Pancreas (tissue), 10 donors: ENCODE measurements around the gene PCDHGA12. TPM values are rescaled to one million over a fixed set of nuclear protein-coding genes. Genes with fewer than 3 reads are reported as not detected.
A peak's percentile ranks its signal among the peaks of the same experiment; 100 is the strongest.
"Not testable (repeated sequence)": the region's sequence is repeated elsewhere in the genome, so short reads cannot be mapped to it uniquely, and the experiment has no call there.

Experiments
- ATAC-seq, 4 donors: fragments of 200-7000 bp; cut with Tn5 transposase; one replicate each; pipeline versions ENCODE4 v1.8.0 to v1.9.1; 2020; ENCODE audit warnings: mild to moderate bottlenecking in 4 of 4, moderate library complexity in 4 of 4
- DNase-seq, 6 donors: peaks; one replicate each; pipeline ENCODE4 v3.0.0-alpha.2; 2020
- FAIRE-seq: peaks from 2 replicates; lab custom pipeline; 2012; peaks lifted over from hg19 to GRCh38; lab: Jason Lieb, UNC
- H3K27ac ChIP-seq, 4 donors: fragments of 200-600 bp; sonication (generic); 1 replicate in 3 of 4; 2 replicates in 1 of 4; pipeline versions ENCODE4 v1.5.0 to v1.8.0; 2020
- H3K27me3 ChIP-seq, 4 donors: fragments of 200-600 bp; one replicate each; pipeline ENCODE4 v1.8.0; 2021
- H3K36me3 ChIP-seq, 3 donors: fragments of 200-600 bp; sonication (generic) in 1 of 3; one replicate each; pipeline versions ENCODE4 v1.5.0 to v1.8.0; 2020 to 2021
- H3K4me1 ChIP-seq, 3 donors: fragments of 200-600 bp; one replicate each; pipeline ENCODE4 v1.8.0; 2021
- H3K4me3 ChIP-seq, 4 donors: fragments of 200-600 bp; sonication (generic) in 2 of 4; one replicate each; pipeline versions ENCODE4 v1.5.0 to v1.8.0; 2020 to 2021
- H3K9me3 ChIP-seq, 4 donors: fragments of 200-600 bp; one replicate each; pipeline ENCODE4 v1.8.0; 2021
- CTCF ChIP-seq, 4 donors: fragments of 200-600 bp; sonication (generic) in 3 of 4; IDR thresholded peaks; one replicate each; pipeline versions ENCODE4 v1.5.0 to v1.8.0; 2021; ENCODE audit warnings: antibody characterized with exemption in 4 of 4
- WGBS, 2 donors: extraction: QIAGEN DNeasy Blood & Tissue Kit; methylation state at CpG; one replicate each; pipeline ENCODE4 v1.1.7; 2013; 5-methylcytosine and 5-hydroxymethylcytosine counted together
- intact Hi-C, 3 donors: fragments of 100-400 bp; cut with DNase I; formaldehyde crosslinking; loops; one replicate each; pipeline versions ENCODE4 v1.11.1 to v1.14.2; 2022
- polyA plus RNA-seq, 2 donors: library from polyadenylated mRNA; stranded (reverse); fragments of 200-250 nt; gene quantifications; one replicate each; pipeline ENCODE4 v1.2.3, GENCODE V29; 2013
- total RNA-seq, 6 donors: library from RNA; stranded (reverse); fragmentation: NEBNext Ultra II Directional in 4 of 6; extraction: Animal tissue kit (Norgen Biotek cat#: 25700) in 4 of 6; gene quantifications; one replicate each; pipeline versions ENCODE4 v1.2.1 to v1.2.4, GENCODE V29; 2021 to 2023
- donor health status: healthy with polysubstance abuse.
- donor health status: DM: no; HTN: no; CAD: no; lungs with moderate emphysema.
- donor health status: DM: no; HTN: no; CAD: no.
- donor health status: control.
- donor health status: control.
- donor health status: Bipolar disorder and iron deficiency.
- donor health status: DM: yes; HTN: yes; CAD: no.
- donor health status: DM: no; HTN: no; CAD: no.
- donor health status: DM: no; HTN: no; CAD: no.
- donor health status: DM: yes; HTN: yes; CAD: no.

Gene PCDHGA12
- total RNA-seq (1 to 10 TPM; 1.2 to 2.3 (median 1.6) TPM), polyA plus RNA-seq (1 to 10 TPM in 1 of 2 donors, under 1 TPM in 1; 0.33 to 1.2 TPM)

- H3K4me3 ChIP-seq, result peak within 1 kb of the TSS in 1 of 4 donors; percentile 13
- no peaks in the 10 kb centered on the region for H3K36me3 ChIP-seq
- no peak for TF ChIP-seq CTCF (IDR thresholded peaks at IDR 0.05)
- H3K27ac ChIP-seq, result no peak within 1 kb of the TSS
- no peaks in the 10 kb centered on the region for H3K27me3 ChIP-seq
- DNase-seq (no peak), ATAC-seq (peak in 3 of 4 donors; percentile 55 to 84 (median 74)), FAIRE-seq (no peak)
- H3K4me1 ChIP-seq, result no peaks in the 10 kb centered on the region
- intact Hi-C loops, result no loop called here
- 10% methylated on average over 33 of the region's 33 CpGs for WGBS, 2 donors
- peaks cover 0 to 33% (median 0%) of the 10 kb centered on the region in 4 donors for H3K9me3 ChIP-seq
Measured at GRCh38 chr5:141430332-141431113, at the start of gene PCDHGA12. TSS of gene PCDHGA12 (plus strand) at chr5:141430507. CDS start at chr5:141430760, 253 bp downstream.

- ATAC-seq (peak in 1 of 4 donors; percentile 49), FAIRE-seq (no peak), DNase-seq (no peak)
- Histone ChIP-seq H3K4me3 (peak within 1 kb of the TSS in 2 of 4 donors; percentile 8 to 17), H3K27me3 (no peaks in the 10 kb centered on the region), H3K36me3 (no peaks in the 10 kb centered on the region), H3K9me3 (peaks cover 0 to 20% (median 0%) of the 10 kb centered on the region in 4 donors), H3K4me1 (no peaks in the 10 kb centered on the region), H3K27ac (no peak within 1 kb of the TSS)
- intact Hi-C loops, result loop anchor here in 1 of 3 donors (10.0 kb wide), 1 partner anchor 228 kb away; the partner anchor contains the start of gene PCDHB6
- 11 to 14% methylated on average over 37 of the region's 37 CpGs for WGBS, 2 donors
- no peak for TF ChIP-seq CTCF (IDR thresholded peaks at IDR 0.05)
Measured at GRCh38 chr5:141382469-141383294, 47.6 kb upstream of the PCDHGA12 start, which contains the start of gene PCDHGA7. TSS of gene PCDHGA7 (plus strand) at chr5:141382742. CDS start at chr5:141382900, 158 bp downstream.

- peaks cover 0 to 21% (median 0%) of the 10 kb centered on the region in 4 donors for H3K9me3 ChIP-seq
- intact Hi-C loops, result loop anchor here in 1 of 3 donors (10.0 kb wide), 1 partner anchor 229 kb away; the partner anchor contains the start of gene PCDHB6
- DNase-seq, result no peak
- no peak for TF ChIP-seq CTCF (IDR thresholded peaks at IDR 0.05)
- no peaks in the 10 kb centered on the region for H3K27me3 ChIP-seq
- FAIRE-seq, result no peak
- H3K4me1 ChIP-seq, result no peaks in the 10 kb centered on the region
- ATAC-seq, result no peak
- 24 to 33% methylated on average over 21 of the region's 21 CpGs for WGBS, 2 donors
- peak overlapping the region in 2 of 4 donors; percentile 8 to 17 for H3K4me3 ChIP-seq
- H3K27ac ChIP-seq, result no peak overlapping the region
- no peaks in the 10 kb centered on the region for H3K36me3 ChIP-seq
Measured at GRCh38 chr5:141383345-141383744, 47.0 kb upstream of the PCDHGA12 start.

GRCh38 chr5:141384471-141385267, 45.6 kb upstream of the PCDHGA12 start:
- H3K4me1 ChIP-seq, result no peaks in the 10 kb centered on the region
- peaks cover 0 to 35% (median under 1%) of the 10 kb centered on the region in 4 donors for H3K9me3 ChIP-seq
- TF ChIP-seq CTCF (IDR thresholded peaks at IDR 0.05), result no peak
- intact Hi-C loops, result loop anchor here in 1 of 3 donors (10.0 kb wide), 1 partner anchor 230 kb away; the partner anchor contains the start of gene PCDHB6
- H3K27ac ChIP-seq, result no peak overlapping the region
- no peaks in the 10 kb centered on the region for H3K36me3 ChIP-seq
- no peak overlapping the region for H3K4me3 ChIP-seq
- 36 to 44% methylated on average over 39 to 43 of the region's 43 CpGs for WGBS, 2 donors
- FAIRE-seq, result no peak
- no peaks in the 10 kb centered on the region for H3K27me3 ChIP-seq
- no peak for DNase-seq
- ATAC-seq, result no peak

GRCh38 chr5:141387557-141388311, 42.6 kb upstream of the PCDHGA12 start, which contains the start of gene PCDHGB4:
TSS of gene PCDHGB4 (plus strand) at chr5:141387698. CDS start at chr5:141387885, 187 bp downstream.
- 6 to 10% methylated on average over 17 to 21 of the region's 40 CpGs for WGBS, 2 donors
- not testable (repeated sequence) for DNase-seq

More at GRCh38 chr5:141387557-141388311, 42.6 kb upstream of the PCDHGA12 start, which contains the start of gene PCDHGB4:
- not testable (repeated sequence) for H3K4me1 ChIP-seq, H3K36me3 ChIP-seq, H3K27me3 ChIP-seq, FAIRE-seq, H3K27ac ChIP-seq
- Histone ChIP-seq H3K4me3 (peak within 1 kb of the TSS in 1 of 4 donors; percentile 7), H3K9me3 (peaks cover 0 to 34% (median 2%) of the 10 kb centered on the region in 4 donors)
- peak; percentile 60 to 94 (median 82) for ATAC-seq
- intact Hi-C loops, result loop anchor here in 1 of 3 donors (10.0 kb wide), 1 partner anchor 233 kb away; the partner anchor contains the start of gene PCDHB6
